ENCODE results near the gene ZNF337.
"Not testable (repeated sequence)": the region's sequence is repeated elsewhere in the genome, so short reads cannot be mapped to it uniquely, and the experiment has no call there.

GRCh38 chr20:25652866-25653265 is 43.8 kb downstream of the ZNF337 start:
- not testable (repeated sequence) for TF ChIP-seq CTCF (IDR thresholded peaks at IDR 0.05 in 4 of 5, conservative IDR thresholded peaks at IDR 0.05 in 1 of 5); POLR2A (IDR thresholded peaks at IDR 0.05)

Measured in gastrocnemius medialis (tissue), 4 donors.